Activated CD4-positive, alpha-beta T cell treated with anti-CD3 and anti-CD28 coated beads for 36 hours (primary cell): Measurements from ENCODE around the gene SPINK4. TPM values are rescaled to one million over a fixed set of nuclear protein-coding genes. Genes with fewer than 3 reads are reported as not detected.

Experiments used
- ATAC-seq: fragments of 200-7000 bp; cut with Tn5 transposase; one replicate; pipeline ENCODE4 v1.10.0; 2021; ENCODE audit warnings: mild to moderate bottlenecking, moderate library complexity
- CTCF ChIA-PET: fragments of 350-600 bp; sonication (Branson Sonifier 250); formaldehyde crosslinking; loops from one replicate; lab custom pipeline; 2021; ENCODE audit warnings: antibody characterized with exemption; lab: Charles Lee
- POLR2A ChIA-PET: fragments of 350-600 bp; sonication (Branson Sonifier 250); formaldehyde crosslinking; loops from one replicate; lab custom pipeline; 2021; ENCODE audit warnings: antibody characterized with exemption, inconsistent platforms; lab: Charles Lee
- DNase-seq: peaks from one replicate; pipeline ENCODE4 v3.0.0-alpha.2; 2020
- H3K27ac Mint-ChIP-seq: one replicate; pipeline ENCODE4 v1.8.0; 2021; ENCODE audit warnings: mixed read lengths
- H3K27me3 Mint-ChIP-seq: one replicate; pipeline ENCODE4 v1.8.0; 2021; ENCODE audit warnings: mixed read lengths
- H3K36me3 Mint-ChIP-seq: one replicate; pipeline ENCODE4 v1.8.0; 2021; ENCODE audit warnings: low read depth, mixed read lengths
- H3K4me1 Mint-ChIP-seq: one replicate; pipeline ENCODE4 v1.8.0; 2021; ENCODE audit warnings: mixed read lengths
- H3K4me3 Mint-ChIP-seq: one replicate; pipeline ENCODE4 v1.8.0; 2021; ENCODE audit warnings: mild to moderate bottlenecking, moderate library complexity, mixed read lengths
- H3K9me3 Mint-ChIP-seq: one replicate; pipeline ENCODE4 v1.8.0; 2021; ENCODE audit warnings: low read depth, mixed read lengths
- intact Hi-C, 2 experiments: fragments of 100-400 bp; cut with DNase I in 1 of 2; cut with micrococcal nuclease in 1 of 2; formaldehyde crosslinking; loops; one replicate each; pipeline versions ENCODE4 v1.14.2 to v1.15.1; 2022 to 2024; cut with DNase I, micrococcal nuclease
- total RNA-seq, 2 experiments: library from RNA; stranded (reverse); gene quantifications; one replicate each; pipeline ENCODE4 v1.2.3, GENCODE V29; 2021

SPINK4 gene
- total RNA-seq, 2 experiments from 2014 or later, result not detected

DNA sequence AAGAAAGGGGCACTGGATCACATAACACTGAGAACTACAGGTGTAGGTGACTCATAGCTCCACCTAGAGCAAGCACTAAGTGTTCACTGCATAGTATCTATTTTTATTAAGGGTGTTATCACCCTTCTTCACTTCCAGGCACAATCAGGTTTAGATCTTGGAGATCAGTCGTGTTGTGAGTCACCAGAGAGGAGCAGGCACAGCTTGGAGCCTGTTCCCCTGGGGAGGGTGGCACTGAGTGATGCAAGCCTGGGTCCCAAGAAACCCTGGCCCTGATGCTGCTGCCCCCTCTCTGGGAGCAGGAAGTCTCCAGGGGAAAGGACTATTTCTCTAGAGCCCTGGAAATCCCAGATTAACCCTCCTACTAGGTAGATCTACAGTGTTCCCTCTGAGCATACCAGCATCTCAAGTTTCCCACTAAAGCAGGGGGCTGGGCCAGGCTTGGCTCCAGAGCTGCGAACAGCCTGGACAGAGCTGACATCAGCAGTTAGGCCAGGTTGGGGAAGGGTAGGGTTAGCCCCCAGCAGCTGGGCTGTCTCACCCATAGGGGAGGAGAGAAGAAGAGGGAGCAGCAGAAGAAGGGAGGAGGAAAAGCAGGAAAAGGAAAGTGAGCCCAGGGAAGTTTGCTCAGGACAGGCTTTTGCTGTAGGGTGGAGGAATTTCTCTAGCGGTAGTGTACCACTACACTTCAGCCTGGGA is 28.1 kb upstream of the SPINK4 start:
- no peak for ATAC-seq
- H3K36me3 Mint-ChIP-seq, result no peaks in the 10 kb centered on the region
- ChIA-PET CTCF (interaction anchor here (1.2 kb wide), 1 partner anchor 14 kb away, joined by 4 read pairs; no protein-coding TSS in a partner anchor), POLR2A (no interaction called here)
- H3K27ac Mint-ChIP-seq, result no peak overlapping the region
- intact Hi-C loops, result no loop called here
- no peak overlapping the region for H3K4me3 Mint-ChIP-seq
- H3K27me3 Mint-ChIP-seq, result no peaks in the 10 kb centered on the region
- H3K4me1 Mint-ChIP-seq, result peaks cover 2% of the 10 kb centered on the region
- H3K9me3 Mint-ChIP-seq, result no peaks in the 10 kb centered on the region
- DNase-seq, result no peak

DNA sequence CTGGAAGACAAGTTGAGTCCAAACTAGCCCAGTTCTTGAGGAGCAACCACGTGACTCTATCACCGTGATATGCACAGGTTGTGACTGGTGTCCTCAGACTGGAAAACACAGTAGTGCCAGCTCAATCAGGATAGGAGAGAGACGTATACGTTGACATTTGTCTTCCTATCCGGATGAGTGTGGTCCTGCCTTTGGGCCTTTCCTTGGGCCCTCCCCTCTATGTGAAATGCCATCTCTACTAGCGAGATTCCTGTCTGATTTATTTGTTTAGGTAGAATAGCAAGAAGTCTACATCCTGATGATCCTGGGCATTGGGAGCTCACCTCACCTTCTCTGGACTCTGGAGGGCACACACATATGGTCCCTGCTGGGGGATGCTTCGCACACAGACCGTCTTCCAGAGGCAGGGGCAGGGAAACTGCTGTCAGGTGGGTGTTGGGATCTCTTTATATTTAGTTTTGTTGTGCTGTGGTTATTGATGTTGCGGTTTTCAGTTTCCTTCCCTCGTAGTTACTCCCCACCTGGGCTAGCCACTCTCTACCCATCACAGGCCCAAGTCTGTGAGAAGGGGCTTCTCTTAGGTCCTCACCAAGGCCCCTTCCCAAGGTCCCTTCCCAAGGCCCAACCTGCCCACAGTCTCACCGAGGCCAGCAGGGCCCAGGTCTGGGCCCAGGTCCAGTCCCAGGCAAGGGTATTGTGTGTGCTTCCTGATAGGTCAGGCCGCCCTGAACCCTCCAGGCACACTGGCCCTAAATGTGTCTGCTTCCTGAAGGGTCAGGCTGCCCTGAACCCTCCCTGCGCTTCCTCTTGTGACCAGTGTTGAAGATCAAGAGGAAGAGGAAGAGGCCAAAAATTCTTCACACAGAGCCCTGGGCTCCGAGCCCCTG is 19.0 kb upstream of the SPINK4 start:
- Mint-ChIP-seq H3K9me3 (no peaks in the 10 kb centered on the region), H3K27ac (no peak overlapping the region), H3K27me3 (no peaks in the 10 kb centered on the region), H3K4me1 (peaks cover 15% of the 10 kb centered on the region), H3K36me3 (no peaks in the 10 kb centered on the region), H3K4me3 (no peak overlapping the region)
- no peak for ATAC-seq
- POLR2A ChIA-PET, result no interaction called here
- DNase-seq, result no peak
- intact Hi-C loops, result loop anchor here in 1 of 2 experiments (10.0 kb wide), 1 partner anchor 406 kb away; no protein-coding TSS in a partner anchor
- CTCF ChIA-PET, result no interaction called here

DNA sequence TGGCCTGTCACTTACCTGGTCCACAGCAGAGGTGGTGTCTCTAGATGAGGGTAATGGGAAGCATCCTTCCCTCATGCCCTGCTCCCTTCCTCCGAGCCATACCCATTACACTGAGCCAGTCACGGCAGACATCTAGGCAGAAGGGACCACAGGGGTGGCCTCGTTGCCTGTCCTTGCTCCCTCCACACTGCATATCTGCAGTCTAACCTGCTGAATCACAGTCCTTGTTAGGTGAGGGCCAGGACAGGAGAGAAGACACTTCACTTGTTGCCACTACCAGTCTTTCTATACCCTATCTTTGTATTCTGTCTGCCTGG is 18.4 kb upstream of the SPINK4 start:
- Mint-ChIP-seq H3K36me3 (no peaks in the 10 kb centered on the region), H3K9me3 (no peaks in the 10 kb centered on the region), H3K4me1 (peaks cover 16% of the 10 kb centered on the region), H3K27me3 (no peaks in the 10 kb centered on the region), H3K27ac (no peak overlapping the region), H3K4me3 (no peak overlapping the region)
- intact Hi-C loops, result loop anchor here in 1 of 2 experiments (10.0 kb wide), 1 partner anchor 407 kb away; no protein-coding TSS in a partner anchor
- DNase-seq, result no peak
- POLR2A ChIA-PET, result no interaction called here
- no peak for ATAC-seq
- CTCF ChIA-PET, result no interaction called here

DNA sequence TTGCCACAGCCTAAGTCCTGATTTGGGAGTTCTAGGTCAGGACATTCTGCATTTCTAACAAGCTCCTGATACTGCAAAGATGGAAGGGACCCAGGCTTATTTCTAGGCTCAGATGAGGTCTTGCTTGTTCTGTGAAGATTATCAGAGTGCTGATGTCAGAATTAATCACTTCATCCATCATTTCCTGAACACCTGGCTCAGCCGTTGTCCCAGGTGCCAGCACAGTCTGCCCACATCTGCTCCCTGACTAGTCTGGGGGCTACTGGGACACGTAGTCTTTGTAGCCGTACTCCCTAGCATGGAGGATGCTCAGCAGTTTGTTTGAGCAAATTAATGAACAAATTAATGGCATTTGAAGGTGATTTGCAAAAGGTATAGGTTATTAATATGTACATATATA is 17.9 kb upstream of the SPINK4 start:
- Mint-ChIP-seq H3K27me3 (no peaks in the 10 kb centered on the region), H3K4me3 (no peak overlapping the region), H3K4me1 (peaks cover 16% of the 10 kb centered on the region), H3K27ac (no peak overlapping the region), H3K9me3 (no peaks in the 10 kb centered on the region), H3K36me3 (no peaks in the 10 kb centered on the region)
- POLR2A ChIA-PET, result no interaction called here
- intact Hi-C loops, result loop anchor here in 1 of 2 experiments (10.0 kb wide), 1 partner anchor 407 kb away; no protein-coding TSS in a partner anchor
- DNase-seq, result no peak
- ATAC-seq, result no peak
- CTCF ChIA-PET, result no interaction called here

DNA sequence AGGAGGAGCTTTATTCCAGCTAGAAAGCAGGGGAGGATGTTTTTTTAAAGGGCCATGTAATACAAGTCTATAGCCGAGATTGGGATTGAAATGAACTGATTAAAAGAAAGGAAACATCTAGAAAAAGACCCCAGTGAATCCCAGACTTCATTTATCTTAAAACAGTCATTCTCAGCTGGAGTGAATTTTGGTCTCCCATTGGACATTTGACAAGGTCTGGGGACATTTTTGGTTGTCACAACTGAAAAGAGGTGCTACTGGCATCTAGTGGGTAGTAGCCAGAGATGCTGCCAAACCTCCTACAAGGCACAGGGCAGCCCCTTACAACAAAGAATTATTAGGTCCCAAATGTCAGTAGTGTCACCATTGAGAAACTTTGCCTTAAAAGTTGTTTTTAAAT is 16.3 kb upstream of the SPINK4 start:
- ChIA-PET POLR2A (interaction anchor here (0.7 kb wide), 1 partner anchor 84 kb away, joined by 6 read pairs; no protein-coding TSS in a partner anchor), CTCF (interaction anchor here (0.8 kb wide), 2 partner anchors 9 to 189 kb away, joined by 3 to 5 read pairs; no protein-coding TSS in a partner anchor)
- Mint-ChIP-seq H3K4me1 (peaks cover 16% of the 10 kb centered on the region), H3K9me3 (no peaks in the 10 kb centered on the region), H3K27me3 (no peaks in the 10 kb centered on the region), H3K4me3 (no peak overlapping the region), H3K27ac (no peak overlapping the region), H3K36me3 (no peaks in the 10 kb centered on the region)
- intact Hi-C loops, result loop anchor here in 1 of 2 experiments (2.0 to 10.0 kb wide), 4 partner anchors 41 to 845 kb away; partner anchors contain the start of genes B4GALT1, BAG1 and CHMP5
- ATAC-seq (no peak), DNase-seq (no peak)

DNA sequence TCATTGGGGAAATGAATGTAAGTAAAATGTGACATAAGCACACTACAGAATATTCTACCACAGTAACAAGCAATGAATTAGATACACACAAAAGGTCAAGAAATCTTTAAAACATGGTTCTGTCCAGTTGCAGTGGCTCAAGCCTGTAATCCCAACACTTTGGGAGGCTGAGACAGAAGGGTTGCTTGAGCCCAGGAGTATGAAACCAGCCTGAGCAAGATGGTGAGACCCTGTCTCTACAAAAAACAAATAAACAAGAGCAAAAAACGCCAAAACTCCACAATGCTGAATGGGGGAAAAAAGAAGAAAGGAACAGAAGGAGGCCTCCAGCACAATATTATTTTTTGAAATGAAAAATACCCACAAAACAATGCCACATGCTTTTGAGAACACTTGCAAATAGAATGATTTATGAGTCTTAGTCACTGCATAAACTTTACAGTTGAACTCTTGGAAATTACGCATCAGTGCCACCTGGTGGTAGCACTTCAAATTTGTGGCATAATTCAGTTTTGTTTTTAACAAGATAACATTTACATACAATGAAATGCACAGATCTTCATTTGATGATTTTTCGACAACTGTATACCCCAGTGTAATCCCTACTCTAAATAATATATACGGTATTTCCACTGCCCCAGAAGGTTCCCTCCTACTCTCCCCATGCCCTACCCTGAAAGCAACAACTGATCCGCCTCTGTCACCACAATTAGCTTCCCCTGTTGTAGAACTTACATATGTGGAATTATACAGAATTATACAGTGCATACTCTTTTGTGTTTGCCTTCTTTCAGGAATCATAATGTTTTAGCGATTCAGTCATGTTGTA is 14.4 kb upstream of the SPINK4 start:
- ATAC-seq (peak; percentile 82), DNase-seq (peak; percentile 85)
- CTCF ChIA-PET, result interaction anchor here (0.7 to 2.2 kb wide), 44 partner anchors 9 to 652 kb away, joined by 3 to 18 read pairs (median 4); partner anchors contain the start of genes B4GALT1, NDUFB6, SMU1 and SPINK4
- H3K27me3 Mint-ChIP-seq, result no peaks in the 10 kb centered on the region
- H3K4me3 Mint-ChIP-seq, result no peak overlapping the region
- H3K9me3 Mint-ChIP-seq, result no peaks in the 10 kb centered on the region
- peak overlapping the region; percentile 38 for H3K27ac Mint-ChIP-seq
- intact Hi-C loops, result loop anchor here (1.0 to 10.0 kb wide), 10 partner anchors 17 to 847 kb away; partner anchors contain the start of genes B4GALT1 (in 2 of the 2), BAG1 (in 1 of the 2), CHMP5 (in 1 of the 2) and DNAJA1 (in 1 of the 2)
- H3K36me3 Mint-ChIP-seq, result no peaks in the 10 kb centered on the region
- peaks cover 16% of the 10 kb centered on the region for H3K4me1 Mint-ChIP-seq
- POLR2A ChIA-PET, result no interaction called here

DNA sequence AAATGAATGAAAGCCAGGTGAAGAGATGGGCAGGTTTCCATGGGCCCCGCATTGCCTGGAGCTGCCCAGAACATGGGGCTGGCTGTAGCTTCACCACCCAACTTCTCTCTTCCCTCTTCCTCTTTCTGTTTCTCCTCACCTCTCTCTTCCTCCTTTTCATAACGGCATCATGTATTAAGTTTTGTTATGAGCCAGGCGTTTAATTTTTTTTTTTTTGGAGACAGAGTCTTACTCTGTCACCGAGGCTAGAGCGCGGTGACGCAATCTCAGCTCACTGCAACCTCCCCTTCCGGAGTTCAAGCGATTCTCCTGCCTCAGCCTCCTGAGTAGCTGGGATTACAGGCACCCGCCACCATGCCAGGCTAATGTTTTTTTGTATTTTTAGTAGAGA is 13.0 kb upstream of the SPINK4 start:
- Mint-ChIP-seq H3K4me3 (no peak overlapping the region), H3K27me3 (no peaks in the 10 kb centered on the region), H3K9me3 (no peaks in the 10 kb centered on the region), H3K4me1 (peaks cover 10% of the 10 kb centered on the region), H3K36me3 (no peaks in the 10 kb centered on the region), H3K27ac (no peak overlapping the region)
- ChIA-PET POLR2A (interaction anchor here (0.6 kb wide), 1 partner anchor 41 kb away, joined by 6 read pairs; no protein-coding TSS in a partner anchor), CTCF (interaction anchor here (0.7 to 2.2 kb wide), 22 partner anchors 11 to 653 kb away, joined by 3 to 18 read pairs (median 6); partner anchors contain the start of genes B4GALT1, NDUFB6, NFX1 and SMU1)
- intact Hi-C loops, result loop anchor here (2.0 to 10.0 kb wide), 5 partner anchors 18 to 650 kb away; partner anchors contain the start of genes B4GALT1 (in 1 of the 2) and DNAJA1 (in 1 of the 2)
- no peak for DNase-seq
- no peak for ATAC-seq

DNA sequence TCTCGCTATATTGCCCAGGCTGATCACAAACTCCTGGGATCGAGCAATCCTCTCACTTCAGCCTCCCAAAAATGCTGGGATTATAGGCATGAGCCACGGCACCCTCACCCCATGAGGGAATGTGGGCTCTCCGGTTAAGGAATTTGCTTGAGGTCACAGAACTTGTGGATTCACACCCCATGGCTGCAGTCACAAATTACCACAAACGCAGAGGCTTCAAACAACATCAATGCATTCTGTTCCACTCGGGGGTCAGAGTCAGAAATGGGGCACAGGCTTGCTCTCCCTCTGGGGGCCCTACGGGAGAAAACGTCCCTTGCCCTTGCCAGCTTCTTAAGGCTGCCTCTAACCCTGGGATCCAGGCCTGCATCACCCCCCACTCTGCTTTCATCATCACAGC is 12.2 kb upstream of the SPINK4 start:
- H3K4me1 Mint-ChIP-seq, result peaks cover 10% of the 10 kb centered on the region
- H3K4me3 Mint-ChIP-seq, result no peak overlapping the region
- ChIA-PET CTCF (interaction anchor here (0.6 kb wide), 1 partner anchor 77 kb away, joined by 3 read pairs; no protein-coding TSS in a partner anchor), POLR2A (no interaction called here)
- H3K27me3 Mint-ChIP-seq, result no peaks in the 10 kb centered on the region
- H3K9me3 Mint-ChIP-seq, result no peaks in the 10 kb centered on the region
- ATAC-seq, result no peak
- intact Hi-C loops, result loop anchor here (2.0 to 10.0 kb wide), 5 partner anchors 19 to 650 kb away; partner anchors contain the start of genes B4GALT1 (in 1 of the 2) and DNAJA1 (in 1 of the 2)
- no peaks in the 10 kb centered on the region for H3K36me3 Mint-ChIP-seq
- DNase-seq, result no peak
- no peak overlapping the region for H3K27ac Mint-ChIP-seq

DNA sequence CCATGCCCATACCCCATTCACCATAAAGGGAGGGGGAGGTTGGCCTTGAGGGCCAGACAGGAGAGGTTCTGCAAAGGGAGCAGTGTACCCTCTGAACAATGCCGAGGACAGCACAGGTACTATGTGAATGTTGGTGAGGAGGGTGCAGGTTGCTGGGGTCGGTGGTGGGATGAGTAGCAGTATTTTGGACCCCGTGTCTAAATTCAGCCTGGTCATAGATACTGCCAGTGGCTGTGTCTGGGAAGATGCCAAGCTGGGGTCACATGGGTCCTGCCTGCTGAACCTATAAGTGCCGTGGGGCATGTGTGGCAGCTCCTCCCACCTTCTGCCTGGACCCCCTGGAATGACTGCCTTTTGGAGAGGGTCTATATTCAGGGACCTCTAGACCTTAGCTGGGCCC is 11.4 kb upstream of the SPINK4 start:
- H3K36me3 Mint-ChIP-seq, result no peaks in the 10 kb centered on the region
- ATAC-seq (no peak), DNase-seq (no peak)
- ChIA-PET POLR2A (no interaction called here), CTCF (interaction anchor here (1.0 to 1.1 kb wide), 2 partner anchors 14 to 103 kb away, joined by 4 to 6 read pairs; no protein-coding TSS in a partner anchor)
- no peak overlapping the region for H3K4me3 Mint-ChIP-seq
- H3K9me3 Mint-ChIP-seq, result no peaks in the 10 kb centered on the region
- intact Hi-C loops, result loop anchor here (5.0 to 10.0 kb wide), 4 partner anchors 61 to 651 kb away; partner anchors contain the start of genes B4GALT1 (in 1 of the 2) and DNAJA1 (in 1 of the 2)
- H3K4me1 Mint-ChIP-seq, result peaks cover 10% of the 10 kb centered on the region
- H3K27me3 Mint-ChIP-seq, result no peaks in the 10 kb centered on the region
- no peak overlapping the region for H3K27ac Mint-ChIP-seq

DNA sequence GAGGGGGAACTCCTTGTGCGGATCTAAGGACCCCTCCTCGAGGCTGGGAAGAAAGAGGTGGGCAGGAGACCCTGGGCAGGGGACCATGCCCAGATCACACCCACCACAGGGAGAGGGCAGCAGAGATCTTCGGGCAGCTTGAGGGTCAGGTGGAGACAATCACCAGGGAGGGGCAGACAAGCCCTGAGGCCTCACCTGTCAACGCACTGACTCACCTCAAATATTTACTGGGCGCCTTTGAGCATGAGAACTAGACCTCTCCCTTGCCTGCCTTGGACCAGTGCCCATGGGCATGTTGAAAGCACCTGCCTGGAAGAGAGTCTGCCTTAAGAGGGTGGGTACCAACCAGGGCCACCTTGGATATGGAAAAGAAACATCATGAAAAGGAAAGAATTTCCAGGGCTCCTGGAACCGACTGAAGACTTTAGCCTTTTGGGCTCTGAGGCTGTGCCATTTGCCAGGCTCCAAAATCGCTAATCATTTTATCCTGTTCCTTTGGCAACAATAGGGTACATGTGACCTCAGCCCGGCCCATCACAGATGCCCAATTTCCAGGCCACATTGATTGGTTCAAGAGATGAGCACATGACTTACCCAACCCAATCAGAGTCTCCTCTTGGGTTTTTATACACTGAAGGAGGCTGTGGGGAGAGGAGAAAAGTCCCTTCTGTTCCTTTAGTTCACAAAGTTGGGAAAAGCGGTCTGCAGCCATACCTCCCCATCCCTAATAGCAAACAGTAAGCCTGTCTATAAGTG is 10.4 kb upstream of the SPINK4 start:
- no peak overlapping the region for H3K4me3 Mint-ChIP-seq
- H3K4me1 Mint-ChIP-seq, result peaks cover 10% of the 10 kb centered on the region
- intact Hi-C loops, result loop anchor here (5.0 to 10.0 kb wide), 4 partner anchors 62 to 652 kb away; partner anchors contain the start of genes B4GALT1 (in 1 of the 2) and DNAJA1 (in 1 of the 2)
- H3K27ac Mint-ChIP-seq, result no peak overlapping the region
- H3K36me3 Mint-ChIP-seq, result no peaks in the 10 kb centered on the region
- no peak for DNase-seq
- CTCF ChIA-PET, result interaction anchor here (1.0 to 1.1 kb wide), 2 partner anchors 13 to 104 kb away, joined by 4 to 6 read pairs; no protein-coding TSS in a partner anchor
- ATAC-seq, result peak; percentile 27
- H3K9me3 Mint-ChIP-seq, result no peaks in the 10 kb centered on the region
- no peaks in the 10 kb centered on the region for H3K27me3 Mint-ChIP-seq
- POLR2A ChIA-PET, result no interaction called here
